T-helper 1 cell (primary cell): ENCODE measurements around the gene CCDC157.

ENCODE experiments used
- DNase-seq, 5 donors: peaks; one replicate each; pipeline ENCODE4 v3.0.0-alpha.2; 2012 to 2020

Gene CCDC157

GRCh38 chr22:30357650-30358215, 926 bp downstream of the CCDC157 start:
- no peak for DNase-seq

GRCh38 chr22:30358541-30358940, 1.7 kb downstream of the CCDC157 start:
- DNase-seq: no peak

- no peak for DNase-seq
Measured at GRCh38 chr22:30361916-30362650, 5.3 kb downstream of the CCDC157 start.

- DNase-seq: no peak
Measured at GRCh38 chr22:30362651-30363281, 6.0 kb downstream of the CCDC157 start.

- no peak for DNase-seq
Measured at GRCh38 chr22:30365891-30366290, 9.1 kb downstream of the CCDC157 start.

GRCh38 chr22:30368420-30368819, 11.6 kb downstream of the CCDC157 start:
- DNase-seq: no peak

GRCh38 chr22:30370641-30371230, 13.9 kb downstream of the CCDC157 start:
- no peak for DNase-seq

GRCh38 chr22:30371321-30371720, 14.5 kb downstream of the CCDC157 start:
- no peak for DNase-seq

GRCh38 chr22:30371981-30372380, 15.2 kb downstream of the CCDC157 start:
- DNase-seq: no peak

GRCh38 chr22:30372915-30373314, 16.1 kb downstream of the CCDC157 start:
- DNase-seq: no peak

GRCh38 chr22:30373331-30374325, 16.8 kb downstream of the CCDC157 start:
- DNase-seq: no peak

GRCh38 chr22:30375312-30375849, 18.6 kb downstream of the CCDC157 start:
- no peak for DNase-seq

- DNase-seq: no peak
Measured at GRCh38 chr22:30380011-30380410, 23.2 kb downstream of the CCDC157 start.

- DNase-seq: no peak
Measured at GRCh38 chr22:30381264-30381663, 24.5 kb downstream of the CCDC157 start.

- DNase-seq: no peak
Measured at GRCh38 chr22:30382340-30382739, 25.5 kb downstream of the CCDC157 start.

GRCh38 chr22:30383061-30383460, 26.3 kb downstream of the CCDC157 start:
- DNase-seq: no peak

- no peak for DNase-seq
Measured at GRCh38 chr22:30385942-30386341, 29.1 kb downstream of the CCDC157 start.

GRCh38 chr22:30386608-30386959, 29.8 kb downstream of the CCDC157 start:
- no peak for DNase-seq

GRCh38 chr22:30386960-30387827, 30.4 kb downstream of the CCDC157 start, which contains the start of gene RNF215:
TSS of gene RNF215 (minus strand) at chr22:30387411. CDS start at chr22:30387313, 98 bp downstream.
- peak; percentile 64 to 81 (median 67) for DNase-seq

- DNase-seq: peak; percentile 48 to 79 (median 69)
Measured at GRCh38 chr22:30390974-30391691, 34.3 kb downstream of the CCDC157 start.
